K562 (cell line): ENCODE data around the gene PHAX. TPM values are rescaled to one million over a fixed set of nuclear protein-coding genes. Genes with fewer than 3 reads are reported as not detected.

Source experiments
- ATAC-seq: fragments of 200-7000 bp; cut with Tn5 transposase; 3 replicates; pipeline ENCODE4 v1.9.1; 2020; ENCODE audit warnings: moderate library complexity
- BruUV-seq: library from RNA; stranded (reverse); fragments of 400-500 nt; replicated peaks from 2 replicates; lab custom pipeline; 2021; lab: Mats Ljungman, UMichigan
- CTCF ChIA-PET: fragments of 300-600 bp; formaldehyde crosslinking; extraction: SDS; loops from one replicate; lab custom pipeline; 2021; ENCODE audit warnings: low intra/inter-chr PET ratio; lab: Yijun Ruan, JAX
- POLR2A ChIA-PET: fragments of 300-600, 350-650 bp; sonication (Branson Sonifier 250); formaldehyde crosslinking; extraction: SDS; loops from one replicate; lab custom pipeline; 2021; ENCODE audit warnings: antibody characterized with exemption, inconsistent platforms; lab: Yijun Ruan, JAX
- DNase-seq, 4 experiments: peaks; one replicate each; pipeline versions ENCODE4 v3.0.0 to v3.0.0-alpha.2; 2011 to 2018; ENCODE audit warnings: low spot score in 3 of 4, mixed read lengths in 3 of 4; ENCODE audit errors: extremely low read depth in 1 of 4
- FAIRE-seq: peaks from 2 replicates; lab custom pipeline; 2011; peaks lifted over from hg19 to GRCh38; lab: Jason Lieb, UNC
- H2AFZ ChIP-seq: 2 replicates; pipeline ENCODE4 v1.6.0; 2011; ENCODE audit warnings: low read depth, low read length, control low read depth, inconsistent platforms
- H3K27ac ChIP-seq: fragments of 200-600 bp; 3 replicates; pipeline ENCODE4 v1.8.0; 2011; ENCODE audit warnings: low read depth, mild to moderate bottlenecking, control low read depth, inconsistent platforms, low read length, moderate library complexity, mixed read lengths; ENCODE audit errors: extremely low read depth
- H3K27me3 ChIP-seq, 2 experiments: fragments of 300-600 bp in 1 of 2; 2 replicates in 1 of 2; 3 replicates in 1 of 2; pipeline versions ENCODE4 v1.6.0 to v1.8.0; 2011; ENCODE audit warnings: inconsistent platforms in 2 of 2, low read length in 2 of 2, mild to moderate bottlenecking in 1 of 2, mixed read lengths in 1 of 2, moderate library complexity in 1 of 2; ENCODE audit not compliant: control insufficient read depth in 2 of 2, insufficient read depth in 2 of 2
- H3K36me3 ChIP-seq: fragments of 300-600 bp; 3 replicates; pipeline ENCODE4 v1.8.0; 2011; ENCODE audit warnings: mild to moderate bottlenecking, low read length, inconsistent platforms; ENCODE audit not compliant: control insufficient read depth, insufficient read depth
- H3K4me1 ChIP-seq, 2 experiments: fragments of 200-600 bp in 1 of 2; replicated peaks in 1 of 2; 2 replicates in 1 of 2; 3 replicates in 1 of 2; pipeline versions ENCODE4 v1.5.1 to v1.8.0; 2011; ENCODE audit warnings: inconsistent platforms in 2 of 2, low read length in 2 of 2, mild to moderate bottlenecking in 1 of 2, mixed read lengths in 1 of 2, moderate library complexity in 1 of 2; ENCODE audit not compliant: control insufficient read depth in 2 of 2, insufficient read depth in 2 of 2
- H3K4me2 ChIP-seq: 2 replicates; pipeline ENCODE4 v1.6.1; 2011; ENCODE audit warnings: low read length, control low read depth, inconsistent platforms, mixed read lengths; ENCODE audit not compliant: insufficient read depth
- H3K4me3 ChIP-seq: fragments of 200-600 bp; sonication (generic), shearing (Covaris generic); 2 replicates; pipeline ENCODE4 v1.5.1; 2016; ENCODE audit warnings: control low read depth, inconsistent platforms
- H3K79me2 ChIP-seq: fragments of 200-600 bp; 3 replicates; pipeline ENCODE4 v1.8.0; 2011; ENCODE audit warnings: low read length, inconsistent platforms; ENCODE audit not compliant: control insufficient read depth, insufficient read depth
- H3K9ac ChIP-seq, 2 experiments: 2 replicates each; pipeline versions ENCODE4 v1.6.0 to v1.6.1; 2011; ENCODE audit warnings: low read depth in 2 of 2, low read length in 2 of 2, control low read depth in 1 of 2, inconsistent platforms in 1 of 2, mild to moderate bottlenecking in 1 of 2, mixed read lengths in 1 of 2; ENCODE audit not compliant: insufficient read depth in 1 of 2
- H3K9me1 ChIP-seq: one replicate; pipeline ENCODE4 v1.6.0; 2011; ENCODE audit warnings: inconsistent platforms, mild to moderate bottlenecking, low read length, moderate library complexity; ENCODE audit not compliant: control insufficient read depth, insufficient read depth
- H3K9me3 ChIP-seq: replicated peaks from 2 replicates; pipeline ENCODE4 v1.5.1; 2011; ENCODE audit warnings: low read depth, low read length, inconsistent platforms; ENCODE audit not compliant: control insufficient read depth, insufficient read depth
- H4K20me1 ChIP-seq: replicated peaks from 2 replicates; pipeline ENCODE4 v1.6.1; 2011; ENCODE audit warnings: low read length, inconsistent platforms, mixed read lengths; ENCODE audit not compliant: control insufficient read depth, insufficient read depth
- BACH1 ChIP-seq: fragments of 200-800 bp; sonication (Bioruptor generic); IDR thresholded peaks from 2 replicates; pipeline ENCODE4 v1.6.1; 2016; ENCODE audit warnings: missing genetic modification characterization, missing compliant biosample characterization
- ELF1 ChIP-seq: fragments of 200-800 bp; sonication (Bioruptor generic); IDR thresholded peaks from 2 replicates; pipeline ENCODE4 v1.6.1; 2016; ENCODE audit warnings: missing genetic modification characterization, missing compliant biosample characterization
- ERF ChIP-seq: fragments of 450-650 bp; formaldehyde crosslinking; IDR thresholded peaks from 2 replicates; pipeline ENCODE4 v1.4.0; 2020; ENCODE audit warnings: mild to moderate bottlenecking, mixed read lengths
- FOXJ3 ChIP-seq: sonication (generic); formaldehyde crosslinking; IDR thresholded peaks from 2 replicates; pipeline ENCODE4 v1.4.0; 2020; ENCODE audit warnings: mild to moderate bottlenecking, missing genetic modification reagents
- HMBOX1 ChIP-seq: sonication (generic); IDR thresholded peaks from 2 replicates; pipeline ENCODE4 v1.6.1; 2016
- ID3 ChIP-seq, 2 experiments: fragments of 250-450 bp in 1 of 2; fragments of 450-650 bp in 1 of 2; sonication (Bioruptor Pico) in 1 of 2; IDR thresholded peaks; 2 replicates each; pipeline versions ENCODE4 v1.6.1 to v1.8.0; 2016 to 2021; ENCODE audit warnings: mild to moderate bottlenecking in 2 of 2, moderate library complexity in 2 of 2, missing compliant biosample characterization in 1 of 2, missing genetic modification characterization in 1 of 2
- IRF1 ChIP-seq: sonication (generic); formaldehyde crosslinking; IDR thresholded peaks from 2 replicates; pipeline ENCODE4 v1.8.0; 2022; ENCODE audit warnings: missing genetic modification reagents, mild to moderate bottlenecking, borderline replicate concordance
- JUNB ChIP-seq: fragments of 450-650 bp; formaldehyde crosslinking; conservative IDR thresholded peaks from 2 replicates; pipeline ENCODE4 v1.4.0; 2020; ENCODE audit warnings: mild to moderate bottlenecking
- KHSRP ChIP-seq: fragments of 450-650 bp; IDR thresholded peaks from 2 replicates; pipeline ENCODE4 v1.6.1; 2017
- MAX ChIP-seq: sonication (generic); formaldehyde crosslinking; IDR thresholded peaks from 2 replicates; pipeline ENCODE4 v1.9.0; 2022; ENCODE audit warnings: mild to moderate bottlenecking, missing genetic modification reagents
- PHTF2 ChIP-seq: fragments of 250-450 bp; sonication (Bioruptor Pico); IDR thresholded peaks from 2 replicates; pipeline ENCODE4 v1.5.0; 2021; ENCODE audit warnings: mild to moderate bottlenecking
- SMARCA4 ChIP-seq: fragments of 450-650 bp; IDR thresholded peaks from 2 replicates; pipeline ENCODE4 v1.6.1; 2016
- WHSC1 ChIP-seq: IDR thresholded peaks from one replicate; pipeline ENCODE4 v1.6.1; 2012; ENCODE audit warnings: low read length, control low read depth, inconsistent platforms
- ZNF280B ChIP-seq: fragments of 250-450 bp; sonication (Bioruptor Pico); IDR thresholded peaks from 2 replicates; pipeline ENCODE4 v1.5.1; 2021; ENCODE audit warnings: mild to moderate bottlenecking
- ZNF561 ChIP-seq: fragments of 450-650 bp; formaldehyde crosslinking; conservative IDR thresholded peaks from 2 replicates; pipeline ENCODE4 v1.4.0; 2020; ENCODE audit warnings: mild to moderate bottlenecking, moderate library complexity
- ZNF644 ChIP-seq: fragments of 200-800 bp; sonication (Bioruptor generic); IDR thresholded peaks from 2 replicates; pipeline ENCODE4 v1.6.1; 2016; ENCODE audit warnings: low read depth, missing genetic modification characterization, missing compliant biosample characterization
- ZNF707 ChIP-seq: fragments of 250-450 bp; sonication (Bioruptor Pico); conservative IDR thresholded peaks from 2 replicates; pipeline ENCODE4 v1.8.0; 2022; ENCODE audit warnings: inconsistent platforms, mild to moderate bottlenecking, moderate library complexity
- WGBS: fragments of 100-300 bp; shearing (Covaris generic); methylation state at CpG from one replicate; pipeline ENCODE4 v1.1.6; 2016; ENCODE audit warnings: low coverage, mixed read lengths; ENCODE audit not compliant: insufficient coverage; ENCODE audit errors: missing lambda C conversion rate; 5-methylcytosine and 5-hydroxymethylcytosine counted together
- in situ Hi-C: fragments of 300-500 bp; cut with MboI; formaldehyde crosslinking; loops from 4 replicates; pipeline ENCODE4 v1.15.0; 2018; ENCODE audit warnings: inconsistent platforms, mixed read lengths
- intact Hi-C: fragments of 100-400 bp; cut with micrococcal nuclease; formaldehyde crosslinking; loops from 2 replicates; pipeline ENCODE4 v1.14.2; 2022
- polyA plus RNA-seq, 8 experiments: library from polyadenylated mRNA; depleted of rRNA in 4 of 8; stranded (reverse) in 5 of 8; unstranded in 3 of 8; fragments of >200 nt; fragmentation: Nextera tagmentation in 2 of 8; fragmentation: Illumina TruSeq in 1 of 8; extraction: Ambion mirVana in 2 of 8; extraction: Trizol in 1 of 8; gene quantifications; 2 replicates each; pipeline versions ENCODE4 v1.2.1 to v1.2.3, GENCODE V29; 2011 to 2014; ENCODE audit warnings: inconsistent platforms in 1 of 8, missing spikeins in 1 of 8
- total RNA-seq, 7 experiments: library from RNA; depleted of rRNA in 6 of 7; stranded (reverse); fragments of >200 nt in 6 of 7; fragmentation: Illumina TruSeq in 2 of 7; extraction: Trizol in 2 of 7; gene quantifications; 2 replicates each; pipeline versions ENCODE4 v1.2.1 to v1.2.3, GENCODE V29; 2011 to 2021; ENCODE audit warnings: low replicate concordance in 1 of 7

Gene PHAX
- total and polyA plus RNA-seq, 9 of the 15 experiments (the other 6 are each of a cell fraction or from before 2014, with no cell fraction given): 20.2 to 59.8 (median 43.5) TPM

GRCh38 chr5:126673477-126673876, 72.7 kb downstream of the PHAX start:
- H3K9me1 ChIP-seq: no peaks in the 10 kb centered on the region
- POLR2A ChIA-PET: interaction anchor here (0.7 to 1.7 kb wide), 2 partner anchors 104 to 114 kb away, joined by 4 to 8 read pairs; partner anchors contain the start of gene LMNB1
- CTCF ChIA-PET: no interaction called here
- H3K4me3 ChIP-seq: no peak overlapping the region
- no peak overlapping the region for H2AFZ ChIP-seq
- H3K9me3 ChIP-seq: peaks cover 4% of the 10 kb centered on the region; the same call in 1 of the 2 replicates
- intact Hi-C loops: loop anchor here (10.0 kb wide), 1 partner anchor 411 kb away; no protein-coding TSS in a partner anchor
- H3K27me3 ChIP-seq: no peaks in the 10 kb centered on the region
- in situ Hi-C loops: no loop called here
- no TSS peak for BruUV-seq
- DNase-seq (no peak), FAIRE-seq (no peak), ATAC-seq (no peak)
- H3K36me3 ChIP-seq: no peaks in the 10 kb centered on the region
- no peaks in the 10 kb centered on the region for H3K79me2 ChIP-seq
- no peak overlapping the region for H3K27ac ChIP-seq
- no peak overlapping the region for H3K9ac ChIP-seq
- no peaks in the 10 kb centered on the region for H4K20me1 ChIP-seq
- TF ChIP-seq WHSC1 (no peak), MAX (no peak), ID3 (CRISPR knock-in tag; IDR thresholded peaks at IDR 0.05) (no peak), ID3 (tag; IDR thresholded peaks at IDR 0.05) (no peak), ZNF561 (no peak), KHSRP (no peak), ERF (no peak), ZNF707 (CRISPR knock-in tag) (no peak), HMBOX1 (no peak), PHTF2 (CRISPR knock-in tag) (no peak), IRF1 (no peak), SMARCA4 (no peak), ZNF280B (no peak), FOXJ3 (CRISPR knock-in tag) (no peak), ELF1 (no peak), ZNF644 (no peak), BACH1 (tag) (no peak), JUNB (CRISPR knock-in tag) (no peak)
- peaks cover 4 to 12% of the 10 kb centered on the region in 2 experiments; a peak in 3 of 5 replicates for H3K4me1 ChIP-seq
- WGBS: 66% methylated on average over 10 of the region's 11 CpGs
- no peak overlapping the region for H3K4me2 ChIP-seq
